Fibroblast of lung (primary cell): ENCODE data around the gene ZNF385D.

Experiments used
- CTCF ChIP-seq, 2 donors: IDR thresholded peaks in 1 of 2; conservative IDR thresholded peaks in 1 of 2; 1 replicate in 1 of 2; 2 replicates in 1 of 2; pipeline ENCODE4 v1.5.1; 2011 to 2012; ENCODE audit warnings: low read length in 2 of 2, control low read depth in 1 of 2, inconsistent platforms in 1 of 2, low read depth in 1 of 2, mild to moderate bottlenecking in 1 of 2
- EZH2 ChIP-seq: IDR thresholded peaks from 2 replicates; pipeline ENCODE4 v1.5.1; 2012; ENCODE audit warnings: low read length, control low read depth, mild to moderate bottlenecking; ENCODE audit errors: missing control alignments

- TF ChIP-seq CTCF (conservative IDR thresholded peaks at IDR 0.05 in 1 of 2, IDR thresholded peaks at IDR 0.05 in 1 of 2; ENCODE audit: low read depth in 1 of 2, low read length in 2 of 2) (no peak), EZH2 (no peak)
Measured at GRCh38 chr3:21433751-21434150, 317.3 kb downstream of the ZNF385D start.
